ENCODE measurements around the gene WDR83. TPM values are rescaled to one million over a fixed set of nuclear protein-coding genes. Genes with fewer than 3 reads are reported as not detected.

The WDR83 gene
- total RNA-seq, 1 experiment from 2014 or later, result 8.0 TPM

DNA sequence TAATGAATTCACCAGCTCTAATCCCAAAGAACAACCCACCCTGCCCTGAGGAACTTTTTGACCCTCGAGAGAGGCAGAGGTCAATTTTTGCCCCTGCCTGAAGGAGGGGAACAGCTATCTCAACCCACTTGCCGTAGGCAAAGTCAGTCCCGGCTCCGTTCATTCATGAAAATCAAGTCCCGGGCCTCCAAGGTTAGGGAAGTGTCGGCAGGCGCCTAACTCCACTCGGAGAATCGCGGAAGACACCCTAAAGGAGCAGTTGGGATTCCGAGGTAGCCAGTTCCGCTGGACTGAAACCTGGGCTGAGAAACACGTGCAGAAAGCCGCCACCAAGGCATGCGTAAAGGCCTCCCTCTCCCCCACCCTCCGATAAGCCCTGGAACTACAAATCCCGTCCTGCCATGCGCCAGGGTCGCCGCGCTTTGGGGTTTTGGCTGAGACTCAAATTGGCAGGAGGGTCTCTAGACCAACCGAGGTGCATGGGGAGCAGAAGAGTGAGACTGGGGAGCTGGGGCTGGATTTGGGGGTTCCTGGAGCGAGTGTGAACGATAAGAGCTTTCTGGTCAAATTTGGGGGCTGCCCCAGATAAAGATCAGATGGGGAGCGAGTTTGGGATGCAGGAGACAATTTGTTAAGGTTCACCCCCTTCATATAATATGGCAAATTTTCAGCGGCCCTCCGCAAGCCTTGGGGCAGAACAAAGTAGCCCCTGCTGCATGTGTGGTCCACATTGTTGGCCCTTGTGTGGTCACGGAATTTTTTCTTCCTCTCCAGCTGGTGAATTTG lies 57.2 kb downstream of the WDR83 start, which contains the start of gene TNPO2:
Gene TNPO2 (minus strand): TSS at position 292 of the 786 bp plus-strand sequence. CDS start 2,955 bp downstream, outside the sequence.
- in situ Hi-C loops (cut with HindIII; ENCODE audit: low pct_unique_long_range_greater_than_20kb, low sequenced_read_pairs), result no loop called here
- peak; percentile 70 for DNase-seq (ENCODE audit: low read depth, low spot score)

Small RNAs within 50 kb of the gene (small RNA-seq; reads per million reads assigned to genes)
- gene SNORD41, result 11.0 to 405 reads per million in 2 experiments

Other genes with a start within 250 kb of the WDR83 start
- 1.1 and 2.0 TPM in 2 replicates for gene ZNF443, start 225.8 kb upstream of the WDR83 start, total RNA-seq (2014; rRNA removed; shearing (Covaris generic))
- gene ZNF709, start 182.0 kb upstream of the WDR83 start, total RNA-seq (2014; rRNA removed; shearing (Covaris generic)), result 1.6 and 2.2 TPM in 2 replicates
- 3.5 and 4.9 TPM in 2 replicates for gene ZNF564, start 115.3 kb upstream of the WDR83 start, total RNA-seq (2014; rRNA removed; shearing (Covaris generic))
- 5.2 and 5.5 TPM in 2 replicates for gene ZNF490, start 56.0 kb upstream of the WDR83 start, total RNA-seq (2014; rRNA removed; shearing (Covaris generic))
- gene ZNF791, start 55.9 kb upstream of the WDR83 start, total RNA-seq (2014; rRNA removed; shearing (Covaris generic)), result 11.4 and 12.4 TPM in 2 replicates
- gene MAN2B1, start 65 bp upstream of the WDR83 start, total RNA-seq (2014; rRNA removed; shearing (Covaris generic)), result 32.0 and 33.5 TPM in 2 replicates
- gene DHPS, start 15.1 kb downstream of the WDR83 start, total RNA-seq (2014; rRNA removed; shearing (Covaris generic)), result 52.7 and 57.8 TPM in 2 replicates
- gene GNG14, start 21.2 kb downstream of the WDR83 start, total RNA-seq (2014; rRNA removed; shearing (Covaris generic)), result not detected in 2 replicates
- 6.1 and 8.6 TPM in 2 replicates for gene FBXW9, start 29.8 kb downstream of the WDR83 start, total RNA-seq (2014; rRNA removed; shearing (Covaris generic))
- 13.9 and 18.2 TPM in 2 replicates for gene TNPO2, start 57.1 kb downstream of the WDR83 start, total RNA-seq (2014; rRNA removed; shearing (Covaris generic))
- gene TRIR, start 67.9 kb downstream of the WDR83 start, total RNA-seq (2014; rRNA removed; shearing (Covaris generic)), result 180 and 188 TPM in 2 replicates
- 100 and 120 TPM in 2 replicates for gene GET3, start 70.7 kb downstream of the WDR83 start, total RNA-seq (2014; rRNA removed; shearing (Covaris generic))
- gene BEST2, start 85.0 kb downstream of the WDR83 start, total RNA-seq (2014; rRNA removed; shearing (Covaris generic)), result not detected in 2 replicates
- gene HOOK2, start 108.7 kb downstream of the WDR83 start, total RNA-seq (2014; rRNA removed; shearing (Covaris generic)), result 4.9 and 5.7 TPM in 2 replicates
- gene JUNB, start 124.7 kb downstream of the WDR83 start, total RNA-seq (2014; rRNA removed; shearing (Covaris generic)), result 30.1 and 30.7 TPM in 2 replicates
- gene PRDX2, start 135.0 kb downstream of the WDR83 start, total RNA-seq (2014; rRNA removed; shearing (Covaris generic)), result not detected in 2 replicates
- 4.7 TPM in 1 of 2 replicates, not detected in the other for gene THSD8, start 135.3 kb downstream of the WDR83 start, total RNA-seq (2014; rRNA removed; shearing (Covaris generic))
- gene RNASEH2A, start 139.8 kb downstream of the WDR83 start, total RNA-seq (2014; rRNA removed; shearing (Covaris generic)), result 27.6 and 29.2 TPM in 2 replicates
- 0.21 and 1.6 TPM in 2 replicates for gene RTBDN, start 167.8 kb downstream of the WDR83 start, total RNA-seq (2014; rRNA removed; shearing (Covaris generic))
- 1.9 and 2.3 TPM in 2 replicates for gene MAST1, start 171.7 kb downstream of the WDR83 start, total RNA-seq (2014; rRNA removed; shearing (Covaris generic))
- 74.1 and 75.9 TPM in 2 replicates for gene DNASE2, start 214.6 kb downstream of the WDR83 start, total RNA-seq (2014; rRNA removed; shearing (Covaris generic))
- gene KLF1, start 220.4 kb downstream of the WDR83 start, total RNA-seq (2014; rRNA removed; shearing (Covaris generic)), result 0.24 TPM in 1 of 2 replicates, not detected in the other
- 14.2 and 20.5 TPM in 2 replicates for gene GCDH, start 224.4 kb downstream of the WDR83 start, total RNA-seq (2014; rRNA removed; shearing (Covaris generic))